Ammon's horn (tissue), 1 donor: ENCODE data around the gene ELN.

Source experiments
- DNase-seq: peaks from one replicate; pipeline ENCODE4 v3.0.0-alpha.2; 2016; ENCODE audit warnings: low spot score

The ELN gene

DNA sequence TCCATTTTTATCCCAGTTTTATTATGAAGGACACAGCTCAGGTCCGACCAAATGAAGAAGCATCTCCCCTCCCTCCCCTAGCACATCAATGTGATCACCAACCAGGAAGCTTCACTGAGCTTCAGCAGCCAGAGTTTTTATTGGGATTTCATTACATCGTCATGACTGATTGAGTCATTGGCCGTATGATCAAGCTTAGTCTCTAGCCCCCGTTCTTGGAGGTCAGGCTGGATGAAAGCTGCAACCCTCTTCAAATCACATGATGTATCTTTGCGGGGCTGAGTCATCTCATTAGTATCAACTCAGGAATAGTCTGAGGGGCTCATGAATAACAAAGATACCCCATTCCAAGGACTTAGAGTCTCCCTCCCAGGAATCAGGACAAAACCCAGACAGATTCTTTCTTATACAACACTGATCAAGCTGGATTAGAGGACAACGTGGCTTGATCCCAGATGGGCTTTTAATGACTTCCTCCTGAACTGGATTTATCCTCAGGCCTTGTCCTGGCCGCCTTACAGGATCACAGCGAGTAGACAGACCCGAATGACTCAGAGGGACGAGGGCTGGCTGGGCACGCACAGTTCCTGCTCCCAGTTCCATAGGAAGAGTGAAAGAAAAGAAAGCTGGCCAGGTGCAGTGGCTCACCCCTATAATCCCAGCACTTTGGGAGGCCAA is 70.1 kb downstream of the ELN start:
- DNase-seq, result no peak

DNA sequence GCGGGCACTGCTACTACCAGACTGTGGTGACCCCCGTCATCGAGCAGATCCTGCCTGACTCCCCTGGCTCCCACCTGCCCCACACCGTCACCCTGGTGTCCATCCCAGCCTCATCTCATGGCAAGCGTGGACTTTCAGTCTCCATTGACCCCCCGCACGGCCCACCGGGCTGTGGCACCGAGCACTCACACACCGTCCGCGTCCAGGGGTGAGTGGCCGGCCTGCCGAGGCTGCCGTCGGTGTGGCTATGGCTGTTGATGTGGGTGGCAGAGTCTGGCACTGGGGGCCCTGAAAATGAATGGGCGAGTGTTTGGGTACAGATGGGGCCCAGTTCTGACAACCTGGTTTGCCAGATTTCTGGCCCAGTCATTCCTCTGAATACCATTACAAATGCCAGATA is 71.1 kb downstream of the ELN start:
- no peak for DNase-seq

DNA sequence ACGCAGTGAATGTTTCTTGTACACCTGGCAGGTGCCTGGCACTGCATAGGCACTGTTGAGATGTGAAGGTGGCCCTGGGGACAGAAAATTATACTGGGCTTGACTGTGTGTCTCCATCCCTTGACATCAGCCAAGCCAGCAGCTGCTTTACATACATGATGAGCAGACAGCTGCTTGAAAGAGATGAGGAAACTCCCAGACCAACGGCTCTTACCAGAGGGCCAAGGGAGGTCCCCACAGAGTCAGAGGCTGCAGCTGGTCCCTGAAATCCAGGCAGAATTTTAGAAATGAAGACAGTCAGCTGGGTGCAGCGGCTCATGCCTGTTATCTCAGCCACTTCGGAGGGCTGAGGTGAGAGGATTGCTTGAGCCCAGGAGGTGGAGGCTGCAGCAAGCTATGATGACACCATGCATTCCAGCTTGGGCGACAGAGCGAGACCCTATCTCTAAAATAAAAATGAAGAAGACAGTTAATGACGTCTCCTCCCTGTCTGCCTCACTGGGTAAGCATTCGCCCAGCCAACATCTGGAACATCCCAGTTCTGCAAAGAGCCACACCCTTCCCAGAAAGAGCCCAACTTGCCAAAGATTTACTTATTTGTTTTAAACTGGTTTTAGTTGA is 73.2 kb downstream of the ELN start:
- no peak for DNase-seq

DNA sequence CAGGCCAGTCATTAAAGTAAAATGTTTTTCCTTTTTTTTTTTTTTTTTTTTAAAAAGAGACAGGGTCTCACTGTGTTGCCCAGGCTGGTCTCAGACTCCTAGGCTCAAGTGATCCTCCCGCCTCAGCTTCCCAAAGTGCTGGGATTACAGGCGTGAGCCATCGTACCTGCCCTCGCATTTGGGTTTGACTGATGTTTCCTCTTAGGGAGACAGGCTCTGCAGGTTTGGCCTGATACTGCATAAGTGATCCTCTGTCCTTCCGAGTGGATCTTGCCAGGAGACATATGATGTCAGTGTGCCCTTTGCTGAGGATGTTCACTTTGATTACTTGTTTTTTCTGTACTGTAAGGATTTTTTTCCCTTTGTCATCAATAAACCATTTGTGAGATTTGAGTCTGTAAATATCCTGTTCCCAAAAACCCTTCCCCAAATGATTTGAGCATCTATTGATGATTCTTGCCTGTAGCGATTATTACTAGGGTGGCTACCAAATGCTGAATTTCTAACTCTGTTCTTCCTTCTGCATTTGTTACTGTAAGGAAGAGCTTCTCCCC is 75.3 kb downstream of the ELN start:
- no peak for DNase-seq

DNA sequence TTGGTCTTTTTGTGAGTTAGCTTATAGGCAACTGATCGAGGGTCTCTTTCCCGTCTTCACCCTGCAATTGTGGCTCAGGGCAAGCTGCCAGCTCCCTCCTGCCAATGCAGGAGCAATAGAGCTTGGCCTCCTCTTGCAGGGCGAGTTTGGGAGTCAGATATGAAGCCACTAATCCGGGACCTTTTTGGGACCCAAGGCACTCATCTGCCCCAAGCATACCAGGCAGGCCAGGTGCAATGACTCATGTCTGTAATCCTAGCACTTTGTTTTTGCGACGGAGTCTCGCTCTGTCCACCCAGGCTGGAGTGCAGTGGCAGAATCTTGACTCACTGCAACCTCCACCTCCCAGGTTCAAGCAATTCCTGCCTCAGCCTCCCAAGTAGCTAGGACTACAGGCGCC is 76.7 kb downstream of the ELN start:
- DNase-seq, result no peak

DNA sequence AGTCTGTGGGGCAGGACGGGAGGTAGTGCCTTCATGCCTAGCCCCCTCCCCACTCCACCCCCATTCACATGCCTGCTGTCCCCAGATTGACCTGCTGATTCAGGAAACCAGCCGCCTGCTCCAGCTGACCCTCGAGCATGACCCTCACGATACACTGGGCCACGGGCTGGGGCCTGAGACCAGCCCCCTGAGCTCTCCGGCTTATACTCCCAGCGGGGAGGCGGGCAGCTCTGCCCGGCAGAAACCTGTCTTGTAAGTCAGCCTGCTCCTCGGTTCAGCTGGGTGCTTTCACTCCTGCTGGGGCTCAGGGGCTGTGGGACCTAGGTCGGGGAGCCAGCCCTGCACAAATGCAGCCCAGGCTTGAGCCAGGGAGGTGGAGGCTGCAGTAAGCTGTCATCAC is 78.0 kb downstream of the ELN start:
- no peak for DNase-seq

DNA sequence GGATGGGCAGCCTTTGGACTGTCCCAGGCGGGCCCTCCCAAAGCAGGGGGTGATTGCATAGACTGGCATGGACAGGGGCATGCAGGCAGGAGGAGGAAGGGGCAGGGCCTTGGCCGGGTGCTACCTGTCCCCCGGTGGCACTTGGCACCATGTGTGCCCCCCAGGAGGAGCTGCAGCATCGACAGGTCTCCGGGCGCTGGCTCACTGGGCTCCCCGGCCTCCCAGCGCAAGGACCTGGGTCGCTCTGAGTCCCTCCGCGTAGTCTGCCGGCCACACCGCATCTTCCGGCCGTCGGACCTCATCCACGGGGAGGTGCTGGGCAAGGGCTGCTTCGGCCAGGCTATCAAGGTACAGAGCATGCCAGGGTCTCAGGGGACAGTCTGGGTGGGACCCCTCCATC is 78.9 kb downstream of the ELN start:
- DNase-seq, result no peak

DNA sequence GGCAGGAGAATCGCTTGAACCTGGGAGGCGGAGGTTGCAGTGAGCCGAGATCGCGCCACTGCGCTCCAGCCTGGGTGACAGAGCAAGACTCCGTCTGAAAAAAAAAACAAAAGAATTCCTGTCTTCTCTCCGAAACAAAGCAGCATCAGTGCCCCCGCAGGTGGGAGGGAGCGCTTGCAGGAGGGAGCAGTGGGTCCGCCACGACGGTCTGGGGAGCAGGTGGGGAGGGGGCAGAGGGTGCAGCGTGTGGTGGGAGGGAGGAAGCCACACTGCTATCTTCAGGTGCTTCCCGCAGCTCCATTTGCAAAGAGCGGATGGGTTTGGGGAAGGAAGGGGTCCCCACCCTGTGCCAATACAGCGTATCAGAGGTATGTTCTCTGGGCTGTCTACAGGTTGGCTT is 87.4 kb downstream of the ELN start:
- DNase-seq, result no peak

DNA sequence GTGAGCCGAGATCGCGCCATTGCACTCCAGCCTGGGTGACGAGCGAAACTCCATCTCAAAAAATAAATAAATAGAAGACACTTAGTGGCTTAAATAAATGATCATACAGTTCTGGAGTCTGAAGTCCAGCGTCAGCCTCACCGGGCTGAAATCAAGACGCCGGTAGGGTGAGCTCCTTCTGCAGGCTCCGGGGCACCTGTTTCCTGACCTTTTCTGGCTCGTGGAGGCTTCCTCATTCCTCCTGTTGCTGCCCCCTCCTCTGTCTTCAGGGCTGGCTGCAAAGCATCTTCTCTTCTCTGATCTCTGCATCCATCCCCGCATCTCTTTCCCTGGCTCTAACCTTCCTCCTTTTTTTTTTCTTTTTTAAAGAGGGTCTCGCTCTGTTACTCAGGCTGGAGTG is 88.4 kb downstream of the ELN start:
- no peak for DNase-seq
